Measurements from ENCODE around the gene NKD1. TPM values are rescaled to one million over a fixed set of nuclear protein-coding genes. Genes with fewer than 3 reads are reported as not detected.

Gene NKD1
- total RNA-seq, 2 donors from 2014 or later, result 7.0 to 13.8 TPM

- Histone ChIP-seq H3K27me3 (replicated peaks; ENCODE audit: insufficient read depth) (no peaks in the 10 kb centered on the region), H3K9me3 (no peaks in the 10 kb centered on the region), H3K4me1 (replicated peaks) (peaks cover 4% of the 10 kb centered on the region), H3K36me3 (no peaks in the 10 kb centered on the region), H3K4me3 (no peak overlapping the region), H3K27ac (peak overlapping the region in 1 of 2 donors; percentile 52)
- no peak for DNase-seq (ENCODE audit: low spot score)
- TF ChIP-seq, protein P1, sequence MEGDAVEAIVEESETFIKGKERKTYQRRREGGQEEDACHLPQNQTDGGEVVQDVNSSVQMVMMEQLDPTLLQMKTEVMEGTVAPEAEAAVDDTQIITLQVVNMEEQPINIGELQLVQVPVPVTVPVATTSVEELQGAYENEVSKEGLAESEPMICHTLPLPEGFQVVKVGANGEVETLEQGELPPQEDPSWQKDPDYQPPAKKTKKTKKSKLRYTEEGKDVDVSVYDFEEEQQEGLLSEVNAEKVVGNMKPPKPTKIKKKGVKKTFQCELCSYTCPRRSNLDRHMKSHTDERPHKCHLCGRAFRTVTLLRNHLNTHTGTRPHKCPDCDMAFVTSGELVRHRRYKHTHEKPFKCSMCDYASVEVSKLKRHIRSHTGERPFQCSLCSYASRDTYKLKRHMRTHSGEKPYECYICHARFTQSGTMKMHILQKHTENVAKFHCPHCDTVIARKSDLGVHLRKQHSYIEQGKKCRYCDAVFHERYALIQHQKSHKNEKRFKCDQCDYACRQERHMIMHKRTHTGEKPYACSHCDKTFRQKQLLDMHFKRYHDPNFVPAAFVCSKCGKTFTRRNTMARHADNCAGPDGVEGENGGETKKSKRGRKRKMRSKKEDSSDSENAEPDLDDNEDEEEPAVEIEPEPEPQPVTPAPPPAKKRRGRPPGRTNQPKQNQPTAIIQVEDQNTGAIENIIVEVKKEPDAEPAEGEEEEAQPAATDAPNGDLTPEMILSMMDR (IDR thresholded peaks at IDR 0.05), result no peak
- TF ChIP-seq POLR2A (IDR thresholded peaks at IDR 0.05) (no peak), POLR2AphosphoS5 (IDR thresholded peaks at IDR 0.05) (no peak)
- WGBS, result 38% methylated on average over 5 of the region's 5 CpGs
- intact Hi-C loops (cut with DNase I), result no loop called here
Observed at GRCh38 chr16:50609471-50609870, 61.3 kb downstream of the NKD1 start.

DNA sequence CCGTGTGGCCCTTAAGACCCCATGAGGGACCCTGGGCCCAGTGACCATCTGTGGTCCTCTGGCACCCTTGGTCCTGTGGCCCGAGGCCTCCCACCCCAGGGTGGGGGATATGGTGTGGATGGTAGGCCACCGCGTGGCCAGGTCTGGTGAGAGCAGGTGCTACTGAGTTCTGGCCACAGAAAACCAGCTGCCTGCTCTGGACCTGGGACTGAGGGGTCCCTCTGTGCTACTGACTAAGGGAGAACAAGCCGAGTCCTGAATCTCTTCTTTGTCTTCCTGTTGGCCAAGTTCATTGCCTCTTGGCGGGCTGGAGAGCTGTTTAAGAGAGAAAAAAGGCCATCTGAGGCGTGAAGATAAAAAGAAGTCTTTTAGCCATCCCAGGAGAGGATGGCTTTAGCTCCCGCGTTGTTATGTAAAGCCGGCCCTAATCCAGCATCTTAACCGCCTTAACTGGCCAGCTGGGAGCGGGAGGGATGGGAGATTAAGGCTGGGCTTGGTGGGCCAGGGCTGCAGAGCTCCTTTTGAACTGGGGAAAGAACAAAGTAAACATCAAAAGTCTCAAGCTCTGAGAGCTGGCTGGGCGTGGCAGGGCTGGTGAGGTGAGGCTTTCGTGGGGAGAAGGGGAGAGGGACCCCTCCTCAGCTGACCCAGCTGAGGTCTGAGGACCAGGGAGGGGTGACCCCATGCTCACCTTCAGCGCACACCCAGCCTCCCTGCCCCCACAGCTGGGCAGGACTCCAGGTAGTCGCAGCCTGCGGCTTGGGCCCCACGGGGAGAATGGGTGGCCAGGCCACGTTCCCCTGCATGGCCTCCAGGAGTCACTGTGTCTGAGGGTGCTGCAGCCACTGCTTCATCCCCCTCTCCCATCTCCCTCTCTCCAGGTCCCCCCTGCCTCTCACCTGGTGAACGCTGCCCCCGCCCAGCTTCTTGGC, 62.4 kb downstream of the NKD1 start:
- intact Hi-C loops (cut with DNase I), result no loop called here
- no peak overlapping the region for H3K4me3 ChIP-seq
- no peak for DNase-seq (ENCODE audit: low spot score)
- peak overlapping the region; percentile 15 to 33 for H3K27ac ChIP-seq
- WGBS, result 42% methylated on average over 21 of the region's 21 CpGs
- H3K4me1 ChIP-seq (replicated peaks), result peaks cover 4% of the 10 kb centered on the region
- no peaks in the 10 kb centered on the region for H3K27me3 ChIP-seq (replicated peaks; ENCODE audit: insufficient read depth)
- H3K36me3 ChIP-seq, result no peaks in the 10 kb centered on the region
- TF ChIP-seq, protein P1 (IDR thresholded peaks at IDR 0.05), result no peak
- TF ChIP-seq POLR2AphosphoS5 (IDR thresholded peaks at IDR 0.05) (no peak), POLR2A (IDR thresholded peaks at IDR 0.05) (no peak)
- no peaks in the 10 kb centered on the region for H3K9me3 ChIP-seq

GRCh38 chr16:50611332-50611934, 63.2 kb downstream of the NKD1 start:
- no peak for TF ChIP-seq POLR2A (IDR thresholded peaks at IDR 0.05)
- TF ChIP-seq, protein P1 (IDR thresholded peaks at IDR 0.05), result no peak
- no peak for TF ChIP-seq POLR2AphosphoS5 (IDR thresholded peaks at IDR 0.05)
- peak overlapping the region; percentile 15 to 33 for H3K27ac ChIP-seq
- no peaks in the 10 kb centered on the region for H3K9me3 ChIP-seq
- no peaks in the 10 kb centered on the region for H3K36me3 ChIP-seq
- intact Hi-C loops (cut with DNase I), result no loop called here
- no peak overlapping the region for H3K4me3 ChIP-seq
- peaks cover 4% of the 10 kb centered on the region for H3K4me1 ChIP-seq (replicated peaks)
- DNase-seq (ENCODE audit: low spot score), result no peak
- no peaks in the 10 kb centered on the region for H3K27me3 ChIP-seq (replicated peaks; ENCODE audit: insufficient read depth)
- WGBS, result 84% methylated on average over 9 of the region's 9 CpGs

- no peak for DNase-seq (ENCODE audit: low spot score)
- H3K27me3 ChIP-seq (replicated peaks; ENCODE audit: insufficient read depth), result no peaks in the 10 kb centered on the region
- TF ChIP-seq, protein P1 (IDR thresholded peaks at IDR 0.05), result no peak
- TF ChIP-seq POLR2AphosphoS5 (IDR thresholded peaks at IDR 0.05) (no peak), POLR2A (IDR thresholded peaks at IDR 0.05) (no peak)
- H3K27ac ChIP-seq, result peak overlapping the region; percentile 15 to 21
- 87% methylated on average over 10 of the region's 10 CpGs for WGBS
- H3K36me3 ChIP-seq, result no peaks in the 10 kb centered on the region
- no peak overlapping the region for H3K4me3 ChIP-seq
- peaks cover 4% of the 10 kb centered on the region for H3K4me1 ChIP-seq (replicated peaks)
- intact Hi-C loops (cut with DNase I), result no loop called here
- H3K9me3 ChIP-seq, result no peaks in the 10 kb centered on the region
Observed at GRCh38 chr16:50611995-50612848, 64.0 kb downstream of the NKD1 start.
